Activated T-cell treated with anti-CD3 and anti-CD28 coated beads for 24 hours (primary cell): ENCODE measurements around the gene FFAR1.

ENCODE experiments used
- DNase-seq: peaks from one replicate; pipeline ENCODE4 v3.0.0-alpha.2; 2020; ENCODE audit warnings: low read depth

The FFAR1 gene

DNA sequence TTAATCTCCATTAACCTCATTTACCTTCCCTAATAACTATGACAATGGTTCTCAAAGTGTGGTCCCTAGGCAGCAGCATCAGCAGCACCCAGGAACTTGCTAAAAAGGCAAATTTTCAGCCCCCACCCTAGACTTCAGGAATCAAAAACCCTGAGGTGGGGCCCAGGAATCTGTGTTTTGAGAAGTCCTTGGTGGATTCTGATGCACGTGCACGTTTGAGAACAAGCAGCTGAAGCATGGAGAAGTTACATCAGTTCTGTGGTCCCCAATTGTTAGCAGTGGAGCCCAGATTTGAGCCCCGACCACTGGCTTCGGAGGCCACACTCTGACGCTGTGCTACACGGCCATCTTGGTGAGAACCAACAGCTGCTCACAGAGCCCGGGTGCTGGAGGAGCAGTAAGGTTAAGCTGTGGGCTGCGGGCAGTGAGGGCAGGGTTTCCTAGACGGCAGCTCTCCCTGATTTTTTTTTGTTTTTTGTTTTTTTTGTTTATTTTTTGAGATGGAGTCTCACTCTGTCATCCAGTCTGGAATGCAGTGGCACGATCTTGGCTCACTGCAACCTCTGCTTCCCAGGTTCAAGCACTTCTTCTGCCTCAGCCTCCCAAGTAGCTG lies 32.7 kb upstream of the FFAR1 start:
- DNase-seq, result no peak

DNA sequence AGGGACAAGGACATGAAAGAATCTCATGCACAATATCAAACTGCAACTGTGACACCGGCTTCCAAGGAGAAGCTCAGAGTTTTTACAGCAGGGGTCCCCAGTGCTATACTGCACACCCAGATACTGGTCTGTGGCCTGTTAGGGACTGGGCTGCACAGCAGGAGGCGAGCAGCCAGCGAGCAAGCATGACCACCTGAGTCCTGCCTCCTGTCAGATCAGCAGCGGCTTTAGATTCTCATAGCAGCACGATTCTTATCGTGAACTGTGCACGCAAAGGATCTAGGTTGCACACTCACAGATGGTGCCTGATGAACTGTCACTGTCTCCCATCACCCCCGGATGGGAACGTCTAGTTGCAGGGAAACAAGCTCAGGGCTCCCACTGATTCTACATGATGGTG lies 31.8 kb upstream of the FFAR1 start:
- no peak for DNase-seq

DNA sequence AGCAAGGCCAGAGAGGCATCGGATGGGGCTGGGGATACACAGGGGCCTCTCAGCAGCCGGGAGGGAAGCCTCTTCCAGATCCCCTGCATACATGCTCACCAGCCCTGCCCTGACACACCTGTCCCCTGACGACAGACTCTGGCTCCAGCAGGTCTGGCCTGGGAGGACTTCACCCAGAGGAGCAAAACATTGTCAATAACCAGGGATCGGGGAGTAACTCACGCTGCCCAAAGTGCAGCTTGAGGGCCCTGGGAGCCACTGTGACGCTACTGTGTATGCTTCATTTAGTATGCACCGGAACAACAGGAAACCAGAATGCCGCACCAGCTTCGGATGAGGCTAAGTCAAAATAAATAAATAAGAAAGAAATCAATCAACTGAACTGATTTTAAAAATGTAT lies 31.1 kb upstream of the FFAR1 start:
- no peak for DNase-seq

DNA sequence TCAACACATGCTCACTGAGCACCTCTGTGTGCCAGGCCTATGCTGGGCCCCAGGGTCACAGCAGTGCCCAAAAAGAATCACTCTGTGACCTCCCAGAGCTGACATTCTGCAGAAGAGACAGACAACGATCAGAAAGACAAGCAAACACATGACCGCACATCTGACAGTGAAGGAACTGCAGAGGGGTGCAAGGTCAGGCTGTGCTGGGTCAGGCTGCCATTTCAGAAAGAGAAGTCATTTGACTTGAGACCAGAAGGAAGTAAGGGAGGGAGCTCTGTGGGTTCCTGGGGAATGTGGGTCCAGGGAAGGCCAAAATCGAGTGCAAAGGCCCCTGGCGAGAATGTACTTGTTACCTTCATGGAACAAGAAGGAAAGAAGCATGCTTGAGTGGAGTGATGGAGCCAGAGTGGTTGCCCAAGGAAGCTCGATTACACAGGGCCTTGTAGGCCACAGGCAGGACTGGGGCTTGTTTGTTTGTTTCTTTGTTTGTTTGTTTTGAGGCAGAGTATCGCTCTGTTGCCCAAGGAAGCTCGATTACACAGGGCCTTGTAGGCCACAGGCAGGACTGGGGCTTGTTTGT lies 30.1 kb upstream of the FFAR1 start:
- DNase-seq, result no peak

DNA sequence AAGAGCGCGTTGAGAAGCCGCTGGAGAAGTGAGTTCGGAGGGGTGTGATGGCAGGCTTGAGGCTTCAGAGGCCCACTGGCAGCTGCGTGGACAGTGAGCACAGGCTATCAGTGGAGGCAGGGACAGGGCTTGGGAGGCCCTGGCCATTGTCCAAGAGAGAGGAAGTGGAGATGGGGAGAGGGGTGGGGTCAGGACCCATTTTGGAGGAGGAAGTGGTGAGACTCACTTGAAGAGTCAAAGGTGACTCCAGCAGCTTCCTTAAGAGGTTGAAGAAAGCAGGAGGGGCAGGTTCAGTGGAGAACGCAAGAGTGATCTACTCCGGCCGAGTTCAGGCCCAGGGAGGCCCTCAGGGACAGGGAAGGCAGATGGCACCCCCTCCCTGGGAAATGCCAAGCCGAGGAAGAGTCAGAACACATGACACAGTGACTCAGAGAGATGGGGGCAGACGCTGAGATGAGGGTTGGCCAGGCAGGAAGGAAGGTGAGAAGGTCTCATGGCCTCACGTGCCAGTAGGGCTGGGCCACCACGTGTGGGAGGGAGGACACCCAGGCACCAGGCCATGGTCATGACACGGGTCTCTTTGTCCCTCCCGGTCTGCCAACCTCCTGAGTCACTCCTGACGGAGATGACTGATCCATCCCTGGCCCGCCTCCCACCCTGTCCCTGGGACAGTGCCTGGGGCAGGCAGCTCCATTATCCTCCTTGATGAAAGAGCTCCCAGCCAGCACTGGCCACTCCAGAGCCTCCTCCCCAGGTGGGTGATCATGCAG lies 28.8 kb upstream of the FFAR1 start:
- no peak for DNase-seq

DNA sequence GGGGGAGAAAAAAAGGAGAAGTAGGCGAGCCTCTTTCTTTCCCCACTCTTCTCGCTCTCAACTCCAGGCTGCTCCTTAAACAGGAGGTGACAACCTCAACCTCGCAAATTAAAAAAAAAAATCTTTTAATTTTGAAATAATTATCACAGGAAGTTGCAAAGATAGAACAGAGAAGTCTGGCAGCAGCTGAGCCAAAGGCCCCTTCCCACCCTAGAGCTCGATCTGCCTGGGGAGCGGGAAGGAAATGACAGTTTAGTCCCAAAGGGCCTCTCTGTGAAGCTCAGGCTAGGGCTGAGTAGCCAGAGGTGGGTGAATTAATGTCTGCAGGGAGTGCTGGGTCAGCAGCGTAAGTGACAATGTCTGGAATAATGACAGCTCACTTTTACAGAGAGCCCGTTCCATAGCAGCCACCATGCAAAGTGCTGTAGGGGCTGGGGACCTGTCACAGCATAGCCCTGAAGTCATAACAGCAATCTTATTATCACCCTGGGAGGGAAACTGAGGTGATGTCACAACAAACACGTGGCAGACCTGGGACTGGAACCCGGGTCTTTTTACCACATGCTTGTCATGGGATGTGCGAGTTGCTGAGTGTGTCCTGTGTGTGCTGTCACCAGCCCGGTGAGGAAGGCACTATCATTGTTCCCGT lies 27.5 kb upstream of the FFAR1 start:
- no peak for DNase-seq

DNA sequence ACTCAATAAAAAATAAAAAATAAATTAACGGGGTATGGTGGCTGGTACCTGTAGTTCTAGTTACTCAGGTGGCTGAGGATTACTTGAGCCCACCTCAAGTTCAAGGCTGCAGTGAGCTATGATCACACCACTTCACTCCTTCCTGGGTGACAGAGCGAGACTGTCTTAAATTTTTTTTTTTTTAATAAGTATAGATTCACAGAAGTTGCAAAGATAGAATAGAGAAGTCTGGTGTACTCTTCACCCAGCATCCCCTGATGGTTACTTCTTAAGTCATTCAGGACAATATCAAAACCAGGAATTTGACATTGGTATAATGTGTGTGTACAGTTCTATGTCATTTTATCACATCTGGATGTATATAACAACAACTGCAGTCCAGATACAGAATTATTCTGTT lies 26.4 kb upstream of the FFAR1 start:
- no peak for DNase-seq

DNA sequence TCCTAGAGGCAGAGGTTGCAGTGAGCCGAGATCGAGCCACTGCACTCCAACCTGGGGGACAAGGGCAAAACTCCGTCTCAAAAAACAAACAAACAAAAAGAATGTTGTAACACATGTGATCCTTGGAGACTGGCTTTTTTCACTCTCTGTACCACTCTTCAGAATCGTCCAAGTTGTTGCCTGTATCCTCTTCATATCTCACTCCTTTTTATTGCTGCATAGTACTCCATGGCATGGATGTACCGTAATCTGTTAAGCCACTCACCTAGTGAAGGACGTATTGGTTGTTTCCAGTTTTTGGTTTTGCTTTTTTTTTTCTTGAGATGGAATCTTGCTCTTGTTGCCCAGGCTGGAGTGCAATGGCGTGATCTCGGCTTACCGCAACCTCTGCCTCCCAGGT lies 25.7 kb upstream of the FFAR1 start:
- no peak for DNase-seq

DNA sequence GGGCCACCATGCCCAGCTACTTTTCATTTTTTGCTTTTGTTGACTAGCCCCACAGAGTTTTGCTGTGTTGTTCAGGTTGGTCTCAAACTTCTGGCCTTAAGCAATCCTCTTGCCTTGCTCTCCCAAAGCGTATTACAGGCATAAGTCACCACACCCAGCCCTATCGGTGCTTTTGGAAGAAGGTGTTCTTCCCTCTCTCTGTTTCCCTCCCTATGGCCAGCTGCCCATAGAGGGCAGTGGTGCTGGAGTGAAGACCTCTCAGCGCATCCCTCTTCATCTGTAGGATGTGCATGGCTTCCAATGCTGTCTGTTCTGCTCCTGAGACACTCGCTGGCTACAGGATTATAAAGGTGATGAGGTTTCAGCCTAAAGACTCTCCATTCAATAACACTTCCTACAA lies 20.1 kb upstream of the FFAR1 start:
- no peak for DNase-seq

DNA sequence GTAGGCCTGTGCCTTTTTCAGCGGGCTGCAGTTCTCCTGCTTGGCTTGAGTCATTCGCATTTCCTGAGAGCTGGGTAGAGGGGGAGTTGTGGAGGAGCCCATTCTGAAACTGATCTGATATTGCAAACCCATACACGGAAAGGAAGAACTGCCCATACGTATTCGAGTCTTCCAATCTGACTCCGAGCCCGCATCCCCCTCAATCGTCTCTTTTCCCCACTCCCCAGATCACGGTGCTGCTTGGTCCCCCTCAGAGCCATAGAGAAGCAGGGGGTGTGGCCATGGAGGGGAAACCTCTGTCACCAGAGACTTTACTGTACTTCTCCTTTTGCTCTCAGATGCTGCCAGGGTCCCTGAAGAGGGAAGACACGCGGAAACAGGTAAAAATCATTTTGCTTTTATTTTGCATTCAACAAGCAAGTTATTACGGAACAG lies 18.8 kb upstream of the FFAR1 start, which contains the start of gene CD22:
Gene CD22 (plus strand): TSS at position 337 of the 435 bp plus-strand sequence. CDS start 2,854 bp downstream, outside the sequence.
- DNase-seq, result no peak

DNA sequence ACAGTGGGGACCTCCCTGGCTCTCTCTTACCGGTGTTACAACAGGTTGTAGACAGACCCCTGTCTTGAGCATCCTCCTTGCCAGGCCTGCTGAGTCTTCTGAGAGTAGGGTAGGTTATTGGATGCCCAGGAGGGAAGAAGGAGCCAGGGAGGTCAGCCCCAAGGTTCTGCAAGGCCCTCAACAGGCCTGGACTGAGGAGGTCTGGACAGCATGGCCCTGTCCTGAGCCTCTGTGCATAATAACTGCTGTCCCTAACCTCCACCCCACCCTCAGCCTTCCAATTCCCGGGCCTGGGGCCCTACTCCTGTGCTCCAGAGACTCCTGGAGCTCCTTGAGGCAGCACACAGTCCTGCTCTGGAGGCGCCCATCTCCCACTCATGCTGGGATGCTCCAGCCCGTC lies 18.4 kb upstream of the FFAR1 start:
- no peak for DNase-seq

DNA sequence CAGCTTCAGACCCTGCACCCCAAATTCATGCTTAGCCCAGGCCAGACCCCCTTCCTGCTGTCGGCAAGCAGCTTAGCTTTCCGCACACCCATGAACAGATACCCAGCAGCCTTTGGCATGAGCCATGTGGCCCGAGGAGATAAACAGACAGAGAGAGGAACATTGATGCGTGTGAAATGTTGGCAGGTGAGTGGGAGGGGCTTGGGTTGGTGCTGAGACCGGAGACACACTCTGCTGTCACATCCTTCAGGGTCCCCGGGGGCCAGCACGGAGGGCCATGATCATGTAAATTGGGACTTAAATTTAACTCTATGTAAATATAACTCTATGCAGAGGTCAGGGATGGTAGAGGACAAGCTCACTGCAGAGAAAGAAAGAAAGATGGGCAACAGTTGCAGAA lies 17.2 kb upstream of the FFAR1 start:
- no peak for DNase-seq

DNA sequence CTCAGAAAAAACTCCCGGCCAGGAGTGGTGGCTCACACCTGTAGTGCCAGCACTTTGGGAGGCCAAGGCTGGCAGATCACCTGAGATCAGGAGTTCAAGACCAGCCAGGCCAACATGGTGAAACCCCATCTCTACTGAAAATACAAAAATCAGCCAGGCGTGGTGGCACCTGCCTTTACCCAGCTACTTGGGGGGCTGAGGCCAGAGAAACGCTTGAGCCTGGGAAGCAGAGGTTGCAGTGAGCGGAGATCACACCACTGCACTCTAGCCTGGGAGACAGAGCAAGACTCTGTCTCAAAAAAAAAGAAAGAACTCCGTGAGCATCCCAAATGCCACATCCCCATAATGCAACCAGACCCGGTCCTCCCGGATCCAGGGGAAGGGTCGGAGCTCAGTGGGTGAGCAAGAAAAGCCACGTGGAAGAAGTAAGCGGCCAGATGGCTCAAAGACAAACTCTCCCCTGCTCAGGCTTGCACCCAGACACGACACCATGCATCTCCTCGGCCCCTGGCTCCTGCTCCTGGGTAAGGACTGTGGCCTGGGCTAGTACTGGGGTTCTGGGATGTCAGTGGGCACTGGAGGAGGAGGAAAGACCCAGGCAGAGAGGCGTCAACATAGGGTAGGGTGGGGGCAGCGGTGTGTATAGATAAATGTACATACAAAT lies 16.0 kb upstream of the FFAR1 start:
- DNase-seq, result no peak

DNA sequence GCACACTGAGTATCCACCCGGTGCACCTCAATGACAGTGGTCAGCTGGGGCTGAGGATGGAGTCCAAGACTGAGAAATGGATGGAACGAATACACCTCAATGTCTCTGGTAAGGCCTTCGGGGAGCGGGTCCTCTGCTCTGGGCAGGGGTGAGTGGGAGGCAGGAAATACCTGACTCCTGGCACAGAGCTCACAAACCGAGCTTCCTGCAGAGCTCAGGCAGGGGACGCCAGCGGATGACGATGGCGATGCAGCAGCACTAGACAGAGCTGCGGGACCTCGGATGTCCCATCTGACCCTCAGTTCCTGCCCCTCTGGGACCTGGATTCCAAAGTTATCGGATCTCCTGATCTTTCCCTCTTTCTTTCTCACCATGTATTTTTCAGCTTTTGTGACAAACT lies 14.9 kb upstream of the FFAR1 start:
- DNase-seq, result no peak

DNA sequence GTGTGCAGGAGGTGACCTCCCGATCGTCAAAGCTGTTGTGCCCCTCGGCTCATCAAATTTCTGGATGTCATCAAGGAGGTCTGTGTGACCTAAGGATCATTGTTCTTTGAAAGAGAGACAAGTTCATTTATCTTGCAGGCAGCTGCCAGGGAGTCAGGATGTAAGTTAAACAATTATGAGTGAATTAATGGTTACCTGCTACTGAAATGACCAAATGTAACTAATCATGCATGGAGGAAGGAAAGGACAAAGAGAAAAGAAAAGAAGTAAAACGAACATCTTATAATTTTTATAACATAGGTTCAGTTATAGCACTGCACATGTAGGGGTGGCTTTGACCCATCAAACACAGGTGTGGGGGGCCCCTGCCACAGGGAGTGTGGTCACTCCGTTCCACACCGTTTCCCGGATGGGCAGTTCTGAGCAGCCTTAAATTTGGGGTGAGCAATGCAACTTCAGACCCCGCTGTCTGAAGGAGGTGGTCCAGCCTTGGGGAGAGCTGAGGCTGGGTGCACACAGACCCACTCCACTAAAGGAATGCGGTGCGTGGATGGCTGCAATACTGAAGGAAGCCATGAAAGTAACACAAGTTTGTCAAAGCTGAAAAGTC lies 13.5 kb upstream of the FFAR1 start:
- no peak for DNase-seq

DNA sequence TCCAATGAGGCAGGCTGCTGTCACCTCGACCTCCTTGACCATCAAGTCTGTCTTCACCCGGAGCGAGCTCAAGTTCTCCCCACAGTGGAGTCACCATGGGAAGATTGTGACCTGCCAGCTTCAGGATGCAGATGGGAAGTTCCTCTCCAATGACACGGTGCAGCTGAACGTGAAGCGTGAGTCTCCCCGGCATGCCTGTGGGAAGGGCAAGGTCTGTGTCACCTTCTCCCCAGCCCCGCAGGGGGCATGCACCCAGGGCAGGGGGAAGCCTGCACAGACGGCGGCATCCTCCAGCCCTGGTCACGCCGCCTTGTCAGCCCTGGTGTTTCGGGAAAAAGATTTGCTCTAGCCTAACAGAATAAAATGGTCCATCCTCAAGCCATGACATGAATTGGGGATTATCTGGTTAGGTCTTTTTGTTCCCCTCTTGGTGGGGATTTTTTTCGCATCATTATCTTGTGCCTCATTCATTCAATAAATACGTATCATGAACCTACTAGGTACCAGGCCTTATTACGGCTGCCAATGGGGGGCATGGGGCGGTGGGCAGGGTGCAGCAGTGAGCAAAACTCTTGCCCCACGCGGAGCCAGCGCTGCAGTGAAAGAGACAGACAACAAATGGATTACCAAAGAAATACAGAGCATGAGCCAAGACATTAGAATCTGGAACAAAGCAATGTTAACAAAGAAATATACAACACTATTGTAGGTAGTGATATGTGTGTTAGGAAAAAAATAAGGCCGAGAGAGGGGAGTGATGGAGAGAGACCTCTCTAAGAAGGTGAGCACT lies 11.3 kb upstream of the FFAR1 start:
- DNase-seq, result no peak

DNA sequence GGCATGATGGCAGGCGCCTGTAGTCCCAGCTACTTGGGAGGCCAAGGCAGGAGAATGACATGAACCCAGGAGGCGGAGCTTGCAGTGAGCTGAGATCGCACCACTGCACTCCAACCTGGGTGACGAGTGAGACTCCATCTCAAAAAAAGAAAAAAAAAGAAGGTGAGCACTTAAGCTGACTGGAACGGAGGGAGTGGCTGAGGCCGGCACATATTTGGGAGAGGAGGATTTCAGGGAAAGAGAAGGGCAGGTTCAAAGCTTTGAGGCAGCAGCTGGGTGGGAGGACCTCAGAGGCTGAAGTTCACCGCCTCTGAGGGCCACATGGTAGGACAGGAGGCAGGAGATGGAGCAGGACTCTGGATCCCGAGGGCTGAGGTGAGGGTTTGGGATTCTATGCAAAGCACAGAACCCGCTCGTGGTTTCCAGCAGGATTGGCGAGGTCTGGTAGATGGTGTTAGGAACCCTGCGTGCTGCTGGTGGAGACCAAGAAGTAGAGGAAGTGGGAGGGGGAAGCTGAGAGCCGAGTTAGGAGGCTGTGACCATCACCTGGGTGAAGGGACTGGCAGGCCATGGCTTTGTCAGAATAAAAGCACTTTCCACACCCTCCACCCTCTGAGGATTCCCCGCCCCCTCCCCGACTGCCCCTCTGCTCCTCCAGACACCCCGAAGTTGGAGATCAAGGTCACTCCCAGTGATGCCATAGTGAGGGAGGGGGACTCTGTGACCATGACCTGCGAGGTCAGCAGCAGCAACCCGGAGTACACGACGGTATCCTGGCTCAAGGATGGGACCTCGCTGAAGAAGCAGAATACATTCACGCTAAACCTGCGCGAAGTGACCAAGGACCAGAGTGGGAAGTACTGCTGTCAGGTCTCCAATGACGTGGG lies 10.4 kb upstream of the FFAR1 start:
- DNase-seq, result no peak

DNA sequence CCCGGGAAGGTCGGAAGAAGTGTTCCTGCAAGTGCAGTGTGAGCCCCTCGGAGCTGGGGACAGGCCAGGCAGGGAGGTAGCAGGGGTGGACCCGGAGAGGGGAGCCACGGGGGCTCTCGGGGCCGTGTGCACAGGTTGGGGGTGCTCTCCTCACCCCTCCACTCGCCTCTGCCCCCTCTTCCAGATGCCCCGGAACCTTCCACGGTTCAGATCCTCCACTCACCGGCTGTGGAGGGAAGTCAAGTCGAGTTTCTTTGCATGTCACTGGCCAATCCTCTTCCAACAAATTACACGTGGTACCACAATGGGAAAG lies 9.8 kb upstream of the FFAR1 start:
- no peak for DNase-seq

DNA sequence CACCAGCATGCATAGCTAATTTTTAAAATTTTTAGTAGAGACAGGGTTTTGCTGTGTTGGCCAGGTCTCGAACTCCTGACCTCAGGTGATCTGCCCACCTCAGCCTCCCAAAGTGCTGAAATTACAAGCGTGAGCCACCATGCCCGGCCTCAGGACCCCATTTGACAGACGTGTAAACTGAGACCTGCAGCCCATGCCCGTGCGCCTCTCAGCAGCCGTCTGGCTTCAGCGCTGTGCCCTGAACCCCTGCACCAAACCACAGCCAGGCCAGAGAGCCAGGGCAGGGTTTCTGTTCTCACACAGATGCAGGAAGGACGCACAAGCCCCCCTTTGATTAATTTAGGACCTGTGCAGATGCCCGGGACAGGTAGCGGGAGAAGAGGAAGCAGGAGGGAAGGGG lies 7.3 kb upstream of the FFAR1 start:
- DNase-seq, result no peak

DNA sequence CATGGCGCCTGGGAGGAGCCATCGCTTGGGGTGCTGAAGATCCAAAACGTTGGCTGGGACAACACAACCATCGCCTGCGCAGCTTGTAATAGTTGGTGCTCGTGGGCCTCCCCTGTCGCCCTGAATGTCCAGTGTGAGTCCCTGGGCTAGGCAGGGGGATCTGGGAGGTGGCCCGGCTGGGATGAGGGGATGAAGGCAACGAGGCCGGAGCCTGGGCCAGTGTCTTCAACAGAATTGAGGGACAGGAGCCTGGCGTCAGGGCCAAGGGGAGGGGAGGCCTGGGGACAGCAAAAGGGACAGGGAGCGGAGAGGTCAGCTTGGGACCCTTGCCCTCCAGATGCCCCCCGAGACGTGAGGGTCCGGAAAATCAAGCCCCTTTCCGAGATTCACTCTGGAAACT lies 6.7 kb upstream of the FFAR1 start:
- no peak for DNase-seq
